ENCODE results near the gene CD72. TPM values are rescaled to one million over a fixed set of nuclear protein-coding genes. Genes with fewer than 3 reads are reported as not detected.

Gene CD72
- total RNA-seq, 1 experiment from 2014 or later, result 1.6 TPM

DNA sequence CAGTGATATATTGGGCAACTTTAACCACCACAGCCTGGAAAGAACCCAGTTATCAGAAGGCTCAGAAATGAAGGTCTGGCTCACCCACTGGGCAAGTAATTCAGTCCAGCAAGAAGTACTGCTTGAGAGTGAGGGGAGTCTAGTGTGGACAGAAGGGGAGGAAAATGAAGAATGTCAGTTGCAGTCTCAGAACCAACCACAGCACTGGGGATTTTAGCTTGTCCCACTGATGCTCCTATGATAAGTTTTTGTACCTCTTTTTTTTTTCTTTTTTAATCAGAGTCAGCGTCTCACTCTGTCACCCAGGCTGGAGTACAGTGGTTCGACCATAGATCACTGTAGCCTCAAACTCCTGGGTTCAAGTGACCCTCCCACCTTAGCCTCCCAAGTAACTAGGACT lies 9.4 kb upstream of the CD72 start:
- BruUV-seq (replicated peaks), result no TSS peak
- TF ChIP-seq, protein P1, sequence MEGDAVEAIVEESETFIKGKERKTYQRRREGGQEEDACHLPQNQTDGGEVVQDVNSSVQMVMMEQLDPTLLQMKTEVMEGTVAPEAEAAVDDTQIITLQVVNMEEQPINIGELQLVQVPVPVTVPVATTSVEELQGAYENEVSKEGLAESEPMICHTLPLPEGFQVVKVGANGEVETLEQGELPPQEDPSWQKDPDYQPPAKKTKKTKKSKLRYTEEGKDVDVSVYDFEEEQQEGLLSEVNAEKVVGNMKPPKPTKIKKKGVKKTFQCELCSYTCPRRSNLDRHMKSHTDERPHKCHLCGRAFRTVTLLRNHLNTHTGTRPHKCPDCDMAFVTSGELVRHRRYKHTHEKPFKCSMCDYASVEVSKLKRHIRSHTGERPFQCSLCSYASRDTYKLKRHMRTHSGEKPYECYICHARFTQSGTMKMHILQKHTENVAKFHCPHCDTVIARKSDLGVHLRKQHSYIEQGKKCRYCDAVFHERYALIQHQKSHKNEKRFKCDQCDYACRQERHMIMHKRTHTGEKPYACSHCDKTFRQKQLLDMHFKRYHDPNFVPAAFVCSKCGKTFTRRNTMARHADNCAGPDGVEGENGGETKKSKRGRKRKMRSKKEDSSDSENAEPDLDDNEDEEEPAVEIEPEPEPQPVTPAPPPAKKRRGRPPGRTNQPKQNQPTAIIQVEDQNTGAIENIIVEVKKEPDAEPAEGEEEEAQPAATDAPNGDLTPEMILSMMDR (IDR thresholded peaks at IDR 0.05; ENCODE audit: unreplicated experiment), result no peak
- ChIA-PET CTCF (interaction anchor here (0.6 kb wide), 1 partner anchor 20 kb away, joined by 3 read pairs; no protein-coding TSS in a partner anchor), POLR2A (no interaction called here)
- Mint-ChIP-seq H3K4me1 (ENCODE audit: insufficient read depth, unreplicated experiment) (no peaks in the 10 kb centered on the region), H3K27ac (ENCODE audit: low read depth, unreplicated experiment) (no peak overlapping the region), H3K27me3 (ENCODE audit: insufficient read depth, unreplicated experiment) (no peaks in the 10 kb centered on the region), H3K9me3 (ENCODE audit: unreplicated experiment) (no peaks in the 10 kb centered on the region), H3K4me3 (ENCODE audit: unreplicated experiment) (no peak overlapping the region), H3K36me3 (ENCODE audit: insufficient read depth, unreplicated experiment) (no peaks in the 10 kb centered on the region)
- intact Hi-C loops (cut with micrococcal nuclease), result no loop called here
- no peak for DNase-seq (ENCODE audit: unreplicated experiment)

DNA sequence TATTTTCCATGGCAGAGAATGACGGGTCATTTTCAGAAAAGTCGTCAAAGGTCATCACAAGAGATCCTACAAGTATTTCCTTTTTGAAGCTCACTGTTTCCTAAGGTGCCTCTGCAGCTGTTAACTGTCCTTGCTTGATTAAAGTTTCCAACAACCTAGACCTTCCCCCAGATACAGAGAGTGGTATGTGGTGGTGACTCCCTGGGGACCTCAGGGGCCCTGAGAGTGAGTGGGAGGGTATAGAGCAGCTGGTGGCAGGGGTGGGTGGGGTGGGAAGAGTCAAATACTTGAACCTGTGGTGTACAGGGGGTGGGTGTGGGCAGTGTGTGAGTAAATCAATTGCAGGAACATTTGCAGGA lies 1.6 kb upstream of the CD72 start:
- Mint-ChIP-seq H3K9me3 (ENCODE audit: unreplicated experiment) (no peaks in the 10 kb centered on the region), H3K4me3 (ENCODE audit: unreplicated experiment) (no peak overlapping the region), H3K36me3 (ENCODE audit: insufficient read depth, unreplicated experiment) (no peaks in the 10 kb centered on the region), H3K4me1 (ENCODE audit: insufficient read depth, unreplicated experiment) (no peaks in the 10 kb centered on the region), H3K27me3 (ENCODE audit: insufficient read depth, unreplicated experiment) (peaks cover 33% of the 10 kb centered on the region), H3K27ac (ENCODE audit: low read depth, unreplicated experiment) (no peak overlapping the region)
- ChIA-PET CTCF (interaction anchor here (0.6 to 1.3 kb wide), 5 partner anchors 8 to 569 kb away, joined by 3 to 6 read pairs (median 4); no protein-coding TSS in a partner anchor), POLR2A (no interaction called here)
- no TSS peak for BruUV-seq (replicated peaks)
- DNase-seq (ENCODE audit: unreplicated experiment), result no peak
- TF ChIP-seq, protein P1 (IDR thresholded peaks at IDR 0.05; ENCODE audit: unreplicated experiment), result no peak
- intact Hi-C loops (cut with micrococcal nuclease), result no loop called here

DNA sequence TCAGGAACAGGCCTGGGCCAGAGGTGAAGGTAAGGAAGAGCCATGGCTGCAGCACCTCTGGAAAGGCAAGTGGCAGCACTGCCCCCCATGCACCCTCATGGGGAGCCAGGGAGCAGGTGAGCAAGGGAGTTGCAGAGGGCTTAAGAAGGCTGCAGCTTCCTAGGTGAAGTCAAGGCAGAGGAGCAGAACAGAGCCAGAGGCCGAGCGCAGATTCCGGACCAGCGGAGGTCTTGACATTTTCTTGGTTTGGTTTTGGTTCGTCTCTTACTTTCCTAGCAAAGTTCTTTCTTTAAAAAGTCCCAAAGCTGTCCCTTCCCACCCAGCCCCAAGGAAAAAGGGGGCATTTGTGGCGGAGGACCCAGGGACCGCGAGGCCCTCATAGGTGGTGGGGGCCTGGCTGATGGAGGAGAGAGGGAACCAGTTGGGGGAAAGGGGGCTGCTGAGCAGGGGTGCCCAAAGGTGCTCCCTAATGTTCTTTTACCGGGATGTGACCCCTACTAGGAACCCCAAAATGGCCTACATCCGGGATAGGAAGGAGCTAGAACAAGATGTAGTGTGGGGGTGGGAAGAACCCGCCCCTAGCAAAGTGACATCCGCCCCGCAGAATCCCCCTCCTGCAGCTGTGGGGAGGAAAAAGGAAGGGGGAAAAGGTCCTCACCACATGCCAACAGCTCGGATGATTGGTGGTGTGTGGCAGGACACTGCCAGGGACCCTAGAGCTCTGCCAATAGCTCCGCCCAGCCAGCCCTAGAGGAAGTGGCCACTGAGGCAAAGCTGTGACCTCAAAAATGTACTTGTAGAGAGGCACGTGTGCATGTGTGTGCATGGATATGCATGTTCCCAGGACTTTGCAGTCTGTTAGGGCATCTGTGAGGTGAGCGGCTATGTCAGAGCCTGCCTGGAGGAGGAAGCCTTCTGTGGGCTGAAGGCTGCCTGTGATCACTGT lies 914 bp upstream of the CD72 start:
- Mint-ChIP-seq H3K36me3 (ENCODE audit: insufficient read depth, unreplicated experiment) (no peaks in the 10 kb centered on the region), H3K27me3 (ENCODE audit: insufficient read depth, unreplicated experiment) (peaks cover 40% of the 10 kb centered on the region), H3K27ac (ENCODE audit: low read depth, unreplicated experiment) (no peak overlapping the region), H3K9me3 (ENCODE audit: unreplicated experiment) (no peaks in the 10 kb centered on the region), H3K4me1 (ENCODE audit: insufficient read depth, unreplicated experiment) (no peaks in the 10 kb centered on the region), H3K4me3 (ENCODE audit: unreplicated experiment) (no peak overlapping the region)
- TF ChIP-seq, protein P1 (IDR thresholded peaks at IDR 0.05; ENCODE audit: unreplicated experiment), result no peak
- ChIA-PET POLR2A (no interaction called here), CTCF (interaction anchor here (0.8 to 1.0 kb wide), 2 partner anchors 8 to 28 kb away, joined by 4 to 5 read pairs; no protein-coding TSS in a partner anchor)
- no TSS peak for BruUV-seq (replicated peaks)
- intact Hi-C loops (cut with micrococcal nuclease), result no loop called here
- no peak for DNase-seq (ENCODE audit: unreplicated experiment)

DNA sequence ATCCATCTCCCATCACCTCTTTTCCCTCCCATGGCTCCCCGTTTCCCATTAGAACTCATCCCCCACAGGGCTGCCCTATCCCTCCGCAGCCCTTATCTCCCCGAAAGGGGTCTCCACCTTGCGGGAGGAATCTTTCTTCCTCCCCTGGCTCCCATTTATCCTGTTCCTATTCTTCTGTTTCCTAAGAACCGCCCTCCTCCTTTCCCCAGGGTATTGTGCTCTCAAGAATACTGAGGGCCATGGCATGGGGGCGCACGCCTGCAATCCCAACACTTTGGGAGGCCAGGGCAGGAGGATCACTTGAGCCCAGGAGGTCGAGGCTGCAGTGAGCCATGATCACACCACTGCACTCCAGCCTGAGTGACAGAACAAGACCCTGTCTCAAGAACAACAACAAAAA lies 665 bp downstream of the CD72 start:
- Mint-ChIP-seq H3K27me3 (ENCODE audit: insufficient read depth, unreplicated experiment) (peaks cover 48% of the 10 kb centered on the region), H3K4me3 (ENCODE audit: unreplicated experiment) (no peak overlapping the region), H3K36me3 (ENCODE audit: insufficient read depth, unreplicated experiment) (no peaks in the 10 kb centered on the region), H3K9me3 (ENCODE audit: unreplicated experiment) (no peaks in the 10 kb centered on the region), H3K4me1 (ENCODE audit: insufficient read depth, unreplicated experiment) (no peaks in the 10 kb centered on the region), H3K27ac (ENCODE audit: low read depth, unreplicated experiment) (no peak overlapping the region)
- DNase-seq (ENCODE audit: unreplicated experiment), result no peak
- TF ChIP-seq, protein P1 (IDR thresholded peaks at IDR 0.05; ENCODE audit: unreplicated experiment), result no peak
- ChIA-PET POLR2A (no interaction called here), CTCF (interaction anchor here (0.6 kb wide), 1 partner anchor 90 kb away, joined by 4 read pairs; no protein-coding TSS in a partner anchor)
- intact Hi-C loops (cut with micrococcal nuclease), result no loop called here
- no TSS peak for BruUV-seq (replicated peaks)

All from MCF 10A (cell line).